Right lobe of liver (tissue), 4 donors: ENCODE results near the gene STK38L.

Experiments used
- POLR2A ChIP-seq: fragments of 450-650 bp; IDR thresholded peaks from one replicate; pipeline ENCODE4 v1.6.1; 2017; ENCODE audit warnings: antibody characterized with exemption, mild to moderate bottlenecking
- TF ChIP-seq, protein P1 (sequence below), 4 donors: fragments of 200-600 bp in 3 of 4; fragments of 450-650 bp in 1 of 4; IDR thresholded peaks; one replicate each; pipeline versions ENCODE4 v1.5.1 to v1.8.0; 2016 to 2022; ENCODE audit warnings: antibody characterized with exemption in 4 of 4, mild to moderate bottlenecking in 2 of 4
- donor health status: DM: no; HTN: no; CAD: no.
- donor health status: DM: no; HTN: no; CAD: no.
- donor health status: DM: no; HTN: yes; CAD: no.

DNA sequence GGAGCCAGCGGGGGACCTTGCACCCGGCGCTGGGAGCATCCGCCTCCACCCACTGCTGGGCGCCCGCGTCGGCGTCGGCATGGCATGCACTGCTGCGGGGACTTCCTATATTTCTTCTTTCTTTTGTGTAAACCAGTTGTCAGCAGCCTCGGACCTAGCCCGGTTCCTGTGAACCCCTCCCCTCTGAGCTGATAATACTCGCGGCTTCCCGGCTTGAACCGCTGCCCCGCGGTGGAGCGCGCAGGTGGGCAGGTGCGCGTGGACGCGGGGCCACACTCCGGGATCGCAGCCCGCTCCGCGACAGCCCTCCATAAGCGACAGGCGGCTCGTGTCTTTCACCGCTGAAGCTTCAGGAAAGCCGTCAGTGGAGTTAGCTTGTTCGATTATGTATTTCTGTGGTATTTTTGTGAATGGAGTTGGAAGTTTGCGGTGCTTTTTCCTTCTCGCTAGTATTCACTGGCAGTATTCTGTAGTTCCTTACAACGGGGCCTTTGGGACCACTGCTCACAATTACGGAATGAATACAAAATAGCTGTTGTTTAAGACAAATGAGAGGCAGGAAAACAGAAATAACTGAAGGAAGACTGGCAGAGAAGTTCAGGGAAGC, 89.4 kb downstream of the STK38L start:
- TF ChIP-seq, protein P1, sequence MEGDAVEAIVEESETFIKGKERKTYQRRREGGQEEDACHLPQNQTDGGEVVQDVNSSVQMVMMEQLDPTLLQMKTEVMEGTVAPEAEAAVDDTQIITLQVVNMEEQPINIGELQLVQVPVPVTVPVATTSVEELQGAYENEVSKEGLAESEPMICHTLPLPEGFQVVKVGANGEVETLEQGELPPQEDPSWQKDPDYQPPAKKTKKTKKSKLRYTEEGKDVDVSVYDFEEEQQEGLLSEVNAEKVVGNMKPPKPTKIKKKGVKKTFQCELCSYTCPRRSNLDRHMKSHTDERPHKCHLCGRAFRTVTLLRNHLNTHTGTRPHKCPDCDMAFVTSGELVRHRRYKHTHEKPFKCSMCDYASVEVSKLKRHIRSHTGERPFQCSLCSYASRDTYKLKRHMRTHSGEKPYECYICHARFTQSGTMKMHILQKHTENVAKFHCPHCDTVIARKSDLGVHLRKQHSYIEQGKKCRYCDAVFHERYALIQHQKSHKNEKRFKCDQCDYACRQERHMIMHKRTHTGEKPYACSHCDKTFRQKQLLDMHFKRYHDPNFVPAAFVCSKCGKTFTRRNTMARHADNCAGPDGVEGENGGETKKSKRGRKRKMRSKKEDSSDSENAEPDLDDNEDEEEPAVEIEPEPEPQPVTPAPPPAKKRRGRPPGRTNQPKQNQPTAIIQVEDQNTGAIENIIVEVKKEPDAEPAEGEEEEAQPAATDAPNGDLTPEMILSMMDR (IDR thresholded peaks at IDR 0.05) = no peak
- no peak for TF ChIP-seq POLR2A
